Neural progenitor cell (in vitro differentiated cells): ENCODE results near the gene MMS19.

Experiments
- CTCF ChIP-seq: fragments of 200-600 bp; sonication (generic); IDR thresholded peaks from 2 replicates; pipeline ENCODE4 v1.5.1; 2017; ENCODE audit warnings: antibody characterized with exemption, mild to moderate bottlenecking
- EZH2phosphoT487 ChIP-seq: fragments of 200-600 bp; sonication (generic); IDR thresholded peaks from 2 replicates; pipeline ENCODE4 v1.6.1; 2017; ENCODE audit warnings: antibody characterized with exemption

GRCh38 chr10:97442277-97442676, 55.9 kb downstream of the MMS19 start:
- TF ChIP-seq CTCF, result no peak
- no peak for TF ChIP-seq EZH2phosphoT487
